Activated CD4-positive, CD25-positive, alpha-beta regulatory T cell treated with anti-CD3 and anti-CD28 coated beads, Interleukin-2, amount 50 U/mL, for 24 hours (primary cell): ENCODE data around the gene ULBP3.

ENCODE experiments used
- ATAC-seq, 2 donors: fragments of 150-1000 bp; cut with Tn5 transposase; one replicate each; pipeline ENCODE4 v1.10.0; 2021; ENCODE audit warnings: mild to moderate bottlenecking in 1 of 2, moderate library complexity in 1 of 2

The ULBP3 gene

GRCh38 chr6:150068720-150069648, at the start of gene ULBP3:
Gene ULBP3, minus strand, starts transcription at chr6:150069121. Its CDS starts 55 bp downstream, at chr6:150069066.
- ATAC-seq: peak; percentile 86

DNA sequence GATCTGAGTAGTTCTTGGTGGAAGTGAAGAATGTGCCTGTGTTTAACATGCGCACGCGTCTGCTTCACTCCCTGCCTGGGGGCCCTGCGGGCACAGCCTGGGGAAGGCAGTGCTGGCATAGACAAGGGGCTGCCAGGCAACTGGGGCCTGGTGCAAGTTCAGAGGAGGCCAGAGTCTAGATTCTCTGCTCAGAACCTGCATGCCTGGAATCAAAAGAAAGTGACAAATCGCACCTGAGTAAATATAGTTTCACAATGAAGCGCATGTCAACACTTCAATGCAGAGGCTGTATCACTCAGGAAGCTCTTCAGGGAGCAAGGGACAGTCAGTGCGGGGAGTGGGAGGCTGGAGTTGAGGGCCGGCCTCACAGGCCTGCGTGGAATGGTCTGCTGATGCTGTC, 49.7 kb upstream of the ULBP3 start:
- ATAC-seq: no peak

- ATAC-seq: no peak
These were observed 49.3 kb upstream of the ULBP3 start for GRCh38 chr6:150118203-150118602.

DNA sequence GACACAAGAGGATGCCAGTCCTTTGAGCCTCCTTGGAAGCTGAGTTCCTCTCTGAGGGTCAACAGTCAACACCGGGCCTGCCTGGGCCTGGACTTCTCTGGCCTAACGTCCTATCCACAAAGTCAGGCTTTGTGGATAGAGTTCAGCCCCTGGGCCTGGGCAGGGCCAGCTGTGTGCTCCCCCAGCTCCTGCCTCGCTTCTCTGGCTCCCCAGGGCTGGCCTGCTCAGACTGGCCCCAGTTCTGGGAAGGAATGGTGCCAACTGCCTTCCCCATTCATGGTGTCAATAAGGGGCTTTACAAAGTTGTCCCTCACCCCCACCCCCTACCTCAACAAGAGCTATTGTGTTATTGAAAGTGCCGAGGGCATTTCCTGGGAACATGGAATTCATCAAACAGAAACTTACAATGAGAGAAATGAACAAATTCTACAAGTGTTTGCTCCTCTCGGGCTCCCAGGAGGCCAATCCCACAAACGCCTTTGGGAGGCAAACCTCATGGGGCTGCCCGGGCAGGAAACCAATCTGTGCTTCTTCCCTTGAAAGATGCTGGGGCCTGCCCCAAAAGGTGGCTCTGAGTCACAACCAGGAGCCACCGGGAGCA, 47.4 kb upstream of the ULBP3 start:
- no peak for ATAC-seq

- no peak for ATAC-seq
These were observed 46.8 kb upstream of the ULBP3 start for GRCh38 chr6:150115769-150116168.

GRCh38 chr6:150112233-150112632, 43.3 kb upstream of the ULBP3 start:
- ATAC-seq: no peak

DNA sequence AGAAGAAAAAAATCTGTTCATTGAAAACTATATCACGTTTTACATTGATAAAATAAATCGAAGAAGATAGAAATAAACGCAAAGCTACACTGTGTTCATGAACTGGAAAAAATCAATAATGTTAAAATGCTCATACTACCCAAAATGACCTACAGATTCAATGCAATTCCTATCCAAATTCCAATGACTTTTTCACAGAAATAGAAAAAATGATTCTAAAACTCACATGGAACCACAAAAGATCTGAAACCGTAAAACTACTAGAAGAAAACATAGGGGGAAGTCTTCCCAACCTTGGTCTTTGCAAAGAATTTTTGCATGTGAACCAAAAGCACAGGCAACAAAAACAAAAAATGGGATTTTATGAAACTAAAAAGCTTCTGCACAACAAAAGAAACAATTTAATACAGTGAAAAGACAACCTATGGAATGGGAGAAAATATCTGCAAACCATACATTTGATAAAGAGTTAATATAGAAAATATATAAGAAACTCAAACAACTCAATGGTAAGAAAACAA, 33.9 kb upstream of the ULBP3 start:
- ATAC-seq: no peak

DNA sequence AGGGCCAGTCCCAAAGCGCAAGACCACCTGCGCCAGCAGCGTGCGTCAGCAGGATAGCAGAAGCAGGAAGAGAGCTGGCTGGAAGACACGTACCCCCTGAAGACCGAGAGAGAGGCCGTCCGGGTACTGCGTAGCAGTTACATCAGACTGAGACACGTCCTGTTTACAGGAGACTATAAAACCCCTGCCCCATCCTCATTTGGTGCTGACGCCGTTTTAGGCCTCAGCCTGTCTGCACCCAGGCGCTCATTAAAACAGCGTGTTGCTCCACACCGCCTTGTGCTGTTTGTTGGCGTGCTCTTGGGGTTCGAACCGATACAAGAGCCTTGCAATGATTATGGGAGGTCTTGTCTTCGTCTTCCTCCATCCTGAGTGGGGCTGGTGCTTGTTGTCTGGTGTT, 31.8 kb upstream of the ULBP3 start:
- no peak for ATAC-seq

GRCh38 chr6:150099953-150100352, 31.0 kb upstream of the ULBP3 start:
- no peak for ATAC-seq

DNA sequence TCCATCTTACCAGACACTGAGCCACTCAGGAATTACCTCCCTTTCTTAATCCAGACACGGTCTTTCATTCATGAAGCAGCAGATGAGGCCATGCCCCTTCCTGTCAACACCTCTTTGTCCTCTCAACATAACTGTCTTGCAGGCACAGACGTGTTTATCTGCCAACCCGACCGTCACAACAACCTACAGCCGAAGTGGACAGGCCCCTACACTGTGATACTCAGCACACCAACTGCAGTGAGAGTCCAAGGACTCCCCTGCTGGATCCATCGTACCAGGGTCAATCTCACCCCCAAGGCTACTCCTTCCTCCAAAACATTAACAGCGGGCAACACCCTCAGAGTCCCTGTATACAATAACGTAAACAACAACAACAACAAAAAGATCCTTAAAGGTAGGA, 30.6 kb upstream of the ULBP3 start:
- no peak for ATAC-seq

- ATAC-seq: no peak
These were observed 29.2 kb upstream of the ULBP3 start for GRCh38 chr6:150098155-150098554.

- no peak for ATAC-seq
These were observed 24.5 kb upstream of the ULBP3 start for GRCh38 chr6:150093397-150093796.

GRCh38 chr6:150091476-150091875, 22.6 kb upstream of the ULBP3 start:
- no peak for ATAC-seq

DNA sequence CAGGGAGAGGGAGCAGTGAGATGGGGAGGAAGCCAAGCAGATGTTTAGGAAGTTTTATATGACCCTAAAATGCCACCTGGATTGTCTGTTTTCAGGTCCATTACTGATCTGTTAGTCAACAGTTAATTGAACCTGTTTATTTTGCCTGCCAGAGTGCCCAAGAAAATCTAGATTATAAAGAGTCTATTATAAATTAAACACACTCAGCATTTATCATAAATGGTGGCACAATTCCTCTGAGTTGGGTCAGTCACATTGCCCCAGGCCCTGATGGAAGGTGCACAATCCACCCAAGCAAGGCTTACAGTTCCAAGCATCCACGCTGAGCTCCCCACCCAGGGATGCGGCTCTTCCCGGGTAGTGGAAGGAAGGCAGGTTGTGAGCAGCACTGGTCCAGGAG, 21.4 kb upstream of the ULBP3 start:
- no peak for ATAC-seq

GRCh38 chr6:150088481-150089154, 19.7 kb upstream of the ULBP3 start:
- no peak for ATAC-seq

DNA sequence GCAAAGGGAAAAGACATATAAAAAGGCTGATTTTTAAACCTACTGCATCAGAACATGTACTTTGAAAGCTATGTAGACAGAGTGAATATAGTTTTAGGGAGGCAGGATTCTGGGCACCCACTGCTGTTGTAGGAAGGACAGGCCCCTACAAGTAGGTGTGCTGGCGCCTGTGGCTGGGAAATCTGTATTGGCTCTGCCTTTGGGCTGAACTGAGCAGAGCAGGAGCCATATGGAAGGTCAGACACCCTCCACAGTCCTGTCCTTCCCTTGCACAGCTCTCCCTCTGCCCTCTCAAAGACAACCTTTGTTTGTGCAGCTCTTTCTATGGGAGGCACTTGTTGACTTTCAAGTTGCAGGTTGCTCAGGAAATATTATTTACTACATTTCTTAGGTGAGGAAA, 18.4 kb upstream of the ULBP3 start:
- no peak for ATAC-seq

DNA sequence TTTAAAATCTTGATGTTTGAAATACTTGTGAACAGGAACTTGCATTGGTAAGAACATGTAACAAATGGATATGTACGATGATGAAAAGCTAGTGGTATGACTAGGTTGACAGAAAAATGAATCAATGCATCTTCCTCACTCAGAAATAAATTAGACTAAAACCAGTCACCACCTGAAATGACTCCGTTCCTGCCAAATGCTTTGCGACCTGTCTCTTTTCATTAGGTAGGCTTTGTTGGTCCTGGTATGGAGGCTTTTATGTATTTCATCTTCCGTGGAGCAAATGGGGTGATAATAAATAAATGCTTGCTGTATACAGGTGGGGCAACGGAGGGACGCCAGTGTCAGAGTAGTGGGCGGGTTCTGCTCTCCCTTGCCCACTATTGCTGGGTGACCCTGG, 17.1 kb upstream of the ULBP3 start:
- ATAC-seq: no peak

- ATAC-seq: no peak
These were observed 15.5 kb upstream of the ULBP3 start for GRCh38 chr6:150084426-150084825.

- ATAC-seq: no peak
These were observed 14.9 kb upstream of the ULBP3 start for GRCh38 chr6:150083839-150084238.

DNA sequence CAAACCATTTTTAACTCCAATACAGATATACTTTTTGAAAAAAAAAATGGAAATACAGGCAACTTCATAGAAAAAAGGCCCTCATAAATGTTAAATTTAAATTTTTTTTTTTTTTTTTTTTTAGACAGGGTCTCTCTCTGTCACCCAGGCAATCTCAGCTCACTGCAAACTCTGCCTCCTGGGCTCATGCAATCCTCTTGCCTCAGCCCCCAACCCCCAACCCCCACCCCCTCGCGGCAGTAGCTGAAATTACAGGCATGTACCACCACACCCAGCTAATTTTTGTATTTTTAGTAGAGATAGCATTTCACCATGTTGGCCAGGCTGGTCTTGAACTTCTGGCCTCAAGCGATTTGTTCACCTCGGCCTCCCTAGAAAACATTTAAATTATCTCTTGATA, 12.8 kb upstream of the ULBP3 start:
- ATAC-seq: no peak

DNA sequence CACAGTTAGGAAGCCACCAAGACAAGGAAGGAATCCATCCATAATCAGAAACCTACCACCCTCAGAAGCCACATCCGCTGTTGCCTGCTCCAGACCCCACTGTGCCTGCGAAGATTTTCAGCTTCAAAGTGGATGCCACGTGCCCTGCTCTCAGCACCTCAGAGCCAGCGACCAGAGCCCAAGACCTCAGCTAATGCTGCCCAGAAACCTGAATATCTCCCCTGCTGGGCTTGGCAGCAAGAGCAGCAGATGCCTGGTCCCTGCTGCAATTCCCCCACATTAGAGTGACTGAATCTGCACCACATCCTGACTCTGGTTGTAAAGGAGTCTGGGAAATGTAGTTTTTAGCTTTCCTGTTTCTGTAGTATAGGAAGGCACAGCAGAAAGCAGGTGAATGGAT, 10.7 kb upstream of the ULBP3 start:
- peak in 1 of 2 donors; percentile 44 for ATAC-seq

- no peak for ATAC-seq
These were observed 9.9 kb upstream of the ULBP3 start for GRCh38 chr6:150078788-150079187.

- ATAC-seq: peak in 1 of 2 donors; percentile 21
These were observed 7.4 kb upstream of the ULBP3 start for GRCh38 chr6:150076196-150076893.
